Fibroblast of peridontal ligament (primary cell): ENCODE results near the gene WT1.

Experiments
- DNase-seq: peaks from one replicate; pipeline ENCODE4 v3.0.0-alpha.2; 2010; ENCODE audit errors: extremely low read depth

Gene WT1

DNA sequence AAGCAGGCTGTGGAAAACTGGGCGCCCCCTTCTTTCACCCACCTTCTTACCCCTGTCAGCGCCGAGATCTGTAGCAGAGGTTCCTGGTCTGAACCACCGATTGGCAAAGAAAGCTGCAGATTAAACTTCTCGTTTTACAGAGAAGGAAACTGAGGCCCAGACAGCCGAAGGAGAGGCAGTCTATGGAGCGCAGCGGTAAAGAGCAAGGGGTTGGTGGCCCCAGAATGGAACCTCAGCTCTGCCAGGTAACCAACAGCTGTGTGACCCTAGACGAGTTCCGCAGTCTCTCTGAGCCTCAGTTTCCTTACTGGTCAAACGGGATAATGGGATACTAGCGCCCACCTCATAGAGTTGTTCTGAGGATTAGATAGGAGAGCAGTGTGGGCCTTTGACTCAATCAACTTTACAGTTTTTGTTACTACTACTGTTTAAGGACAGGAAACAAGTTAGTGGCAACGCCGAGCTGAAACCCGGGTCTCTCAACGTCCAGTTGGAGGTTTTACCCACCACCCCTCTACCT, 3.1 kb upstream of the WT1 start:
- DNase-seq = no peak

DNA sequence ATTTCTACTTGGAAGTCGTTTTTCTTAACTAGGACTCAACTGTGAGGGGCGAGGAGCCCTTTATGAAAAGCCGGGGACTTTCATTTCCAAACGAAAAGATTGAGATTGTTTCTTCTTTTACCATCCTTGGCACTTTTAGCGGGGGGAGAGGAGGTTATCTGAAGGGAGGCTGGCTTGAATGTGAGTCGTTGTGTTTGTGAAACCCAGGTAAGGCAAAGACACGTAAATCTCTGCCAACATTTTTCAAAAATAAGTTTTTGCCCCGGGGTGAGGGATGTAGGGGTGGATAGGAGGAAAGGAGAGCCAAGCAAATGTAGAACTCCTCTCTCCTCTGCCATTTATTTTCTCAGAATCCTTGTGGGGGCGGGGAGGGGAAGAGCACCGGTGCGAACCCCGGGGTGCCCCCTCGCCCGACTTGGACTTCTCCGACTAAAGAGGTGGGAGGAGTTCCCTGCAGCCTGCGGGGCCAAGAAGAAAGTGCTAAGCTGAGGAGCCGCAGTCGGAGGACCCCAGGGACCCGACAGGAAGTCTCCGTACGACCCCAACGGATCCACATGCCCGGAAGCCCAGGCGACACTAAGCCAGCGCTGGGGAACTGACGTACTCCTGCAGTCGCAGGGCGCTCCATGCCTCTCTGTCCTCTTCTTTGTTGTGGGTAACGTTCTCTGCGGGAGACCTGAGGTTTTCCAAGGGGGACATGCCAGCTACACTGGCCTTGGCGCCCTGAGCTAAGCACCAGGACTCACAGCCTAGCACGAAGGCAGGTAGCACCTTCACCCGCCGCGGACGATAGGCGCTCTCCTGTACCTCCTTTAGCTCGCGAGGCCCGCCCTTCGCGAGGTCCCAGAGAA, 2.4 kb upstream of the WT1 start:
- no peak for DNase-seq

DNA sequence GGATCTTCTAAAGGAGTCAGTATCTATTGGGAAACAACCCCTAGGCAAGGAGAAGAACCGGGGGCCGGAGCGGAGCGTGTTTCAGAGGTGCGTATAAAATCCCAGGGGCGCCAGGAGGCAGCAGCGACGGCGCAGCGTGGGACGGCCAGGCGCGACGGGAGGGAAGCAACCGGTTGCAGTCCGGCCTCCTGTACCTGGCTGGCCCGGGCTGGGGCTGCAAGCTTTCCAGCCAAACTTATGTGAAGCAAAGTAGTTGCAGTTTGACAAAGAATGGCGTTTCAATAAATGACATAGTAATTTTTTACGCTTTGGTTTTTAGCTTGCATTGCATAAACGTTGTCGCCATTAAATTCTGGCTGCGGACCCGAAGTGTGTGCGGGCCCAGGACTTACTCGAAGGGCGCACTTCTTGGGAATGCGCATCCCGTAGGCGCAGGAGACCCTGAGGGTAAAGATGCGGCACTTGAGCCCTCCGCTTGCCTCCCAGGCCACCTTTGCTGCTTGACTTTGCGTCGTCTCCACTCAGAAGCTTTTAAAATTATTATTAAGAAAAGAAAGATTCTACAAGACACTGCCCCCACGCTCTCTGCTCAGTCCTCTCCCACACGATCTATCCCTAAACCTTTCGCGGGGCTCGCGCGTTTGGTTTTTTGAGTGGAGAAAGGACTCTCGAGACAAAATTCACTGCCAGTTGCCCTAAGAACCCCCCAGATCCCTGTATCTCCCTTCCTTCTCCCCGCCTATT, 1.6 kb upstream of the WT1 start:
- DNase-seq = no peak

DNA sequence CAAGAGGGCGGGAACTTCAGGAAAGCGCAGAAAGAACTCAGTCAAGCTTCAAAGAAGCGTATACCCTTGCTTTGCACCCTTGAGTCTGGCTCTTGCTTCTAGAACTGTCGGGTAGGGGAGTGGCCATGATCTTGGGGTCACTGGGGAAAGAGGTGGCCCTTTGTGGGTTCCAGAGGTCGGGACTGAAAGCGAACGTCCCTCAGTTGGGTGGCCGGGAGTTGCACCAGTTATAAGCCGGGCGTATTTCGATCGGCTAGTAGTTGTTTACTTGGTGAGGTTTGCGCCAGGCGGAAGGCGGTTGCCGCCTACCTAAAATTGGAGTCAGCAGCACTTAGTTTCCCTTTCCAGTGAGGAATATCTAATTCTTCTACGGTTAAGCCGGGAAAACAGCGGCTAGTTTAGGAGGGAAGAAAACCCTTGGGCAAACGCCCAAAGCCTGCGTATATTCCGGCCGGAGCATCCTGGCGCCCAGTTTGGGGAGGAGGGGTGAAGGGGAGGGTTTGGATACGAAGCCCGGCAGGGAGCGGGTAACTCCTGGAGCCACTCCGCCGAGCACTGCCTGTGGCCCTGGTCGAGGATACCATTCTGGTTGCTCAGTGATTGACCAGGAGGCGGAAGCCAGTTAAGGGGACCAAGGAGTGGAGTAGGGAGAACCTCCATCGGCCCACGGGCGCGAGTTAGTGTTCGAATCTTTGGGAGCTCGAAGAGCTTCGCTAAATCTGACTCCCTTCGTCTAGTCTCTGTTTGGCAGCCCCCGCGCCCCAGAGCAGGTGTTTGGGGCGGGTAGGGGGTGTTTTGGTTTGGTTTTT, 807 bp upstream of the WT1 start:
- DNase-seq = no peak

- DNase-seq = no peak
These were observed 223 bp downstream of the WT1 start for GRCh38 chr11:32435152-32435480.

DNA sequence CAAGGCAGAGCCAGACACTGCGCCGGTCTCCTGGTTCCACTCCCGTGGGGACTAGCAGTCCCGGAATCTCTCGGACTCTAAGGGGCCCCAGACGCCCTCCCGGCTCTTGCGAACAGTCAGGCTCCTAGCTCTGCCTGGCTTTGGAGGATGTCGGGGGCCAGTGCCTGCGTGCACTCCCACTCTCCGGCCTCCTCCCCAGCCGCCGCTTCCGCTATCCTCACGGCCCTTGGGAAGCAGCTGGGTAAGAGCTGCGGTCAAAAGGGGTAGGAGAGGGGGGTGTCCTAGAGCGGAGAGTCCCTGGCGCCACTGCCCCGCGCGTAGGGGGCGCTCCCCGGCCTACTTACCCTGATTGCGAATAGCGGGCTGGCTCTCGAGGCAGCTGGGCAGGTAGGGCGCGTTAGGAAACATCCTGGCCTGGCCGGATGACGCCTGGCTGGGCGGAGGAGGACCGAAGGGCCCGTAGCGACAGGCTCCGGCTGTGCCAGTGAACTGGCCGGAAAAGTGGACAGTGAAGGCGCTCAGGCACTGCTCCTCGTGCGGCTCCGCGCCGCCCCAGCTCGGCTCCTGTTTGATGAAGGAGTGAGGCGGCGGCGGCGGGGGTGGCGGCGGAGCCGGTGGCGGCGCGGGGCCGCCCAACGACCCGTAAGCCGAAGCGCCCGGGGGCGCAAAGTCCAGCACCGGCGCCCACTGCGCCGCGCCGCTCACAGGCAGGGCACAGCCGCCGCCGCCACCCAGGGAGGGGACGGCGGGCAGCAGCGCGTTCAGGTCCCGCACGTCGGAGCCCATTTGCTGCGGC, 785 bp downstream of the WT1 start:
- DNase-seq = no peak

DNA sequence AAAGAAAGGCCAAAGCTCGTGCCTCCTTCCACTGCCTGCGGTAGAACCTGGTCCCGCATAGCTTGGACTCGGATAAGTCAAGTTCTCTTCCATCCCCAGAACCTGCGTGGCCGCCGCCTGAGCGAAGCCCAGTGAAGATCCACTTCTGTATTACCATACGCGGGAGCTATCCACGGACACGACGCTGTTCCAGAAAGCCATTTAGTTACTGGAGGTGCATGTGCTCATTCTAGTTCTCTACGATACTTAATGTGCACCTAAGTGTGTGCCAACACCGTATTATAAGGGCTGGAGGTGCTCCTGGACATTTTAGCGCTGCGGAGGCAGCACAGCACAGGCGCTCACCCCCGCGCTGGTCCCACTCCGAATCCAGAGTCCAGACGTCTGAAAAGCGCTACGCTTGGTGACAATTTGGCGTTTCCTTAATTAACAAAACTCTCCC, 1.4 kb downstream of the WT1 start:
- DNase-seq = no peak

- DNase-seq = no peak
These were observed 2.0 kb downstream of the WT1 start for GRCh38 chr11:32433101-32433913.

DNA sequence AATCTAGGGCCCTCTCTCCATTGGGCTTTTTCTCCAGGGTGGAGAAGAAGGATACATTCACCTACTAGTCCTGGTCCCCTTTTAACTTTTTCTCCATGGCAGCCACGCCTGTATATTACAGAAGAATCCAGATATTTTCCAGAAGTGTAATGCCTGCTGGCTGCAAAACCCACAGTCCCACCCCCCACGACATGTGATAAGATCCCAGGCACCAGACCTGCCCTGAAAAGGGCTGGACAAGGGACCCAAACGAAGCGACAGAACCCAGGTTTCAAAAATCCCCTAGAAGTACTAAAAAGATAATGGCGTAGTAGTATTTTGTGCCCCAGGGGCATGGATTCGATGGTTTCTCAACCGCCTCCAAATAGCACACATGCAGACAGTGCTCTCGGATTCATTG, 2.8 kb downstream of the WT1 start:
- DNase-seq = no peak

DNA sequence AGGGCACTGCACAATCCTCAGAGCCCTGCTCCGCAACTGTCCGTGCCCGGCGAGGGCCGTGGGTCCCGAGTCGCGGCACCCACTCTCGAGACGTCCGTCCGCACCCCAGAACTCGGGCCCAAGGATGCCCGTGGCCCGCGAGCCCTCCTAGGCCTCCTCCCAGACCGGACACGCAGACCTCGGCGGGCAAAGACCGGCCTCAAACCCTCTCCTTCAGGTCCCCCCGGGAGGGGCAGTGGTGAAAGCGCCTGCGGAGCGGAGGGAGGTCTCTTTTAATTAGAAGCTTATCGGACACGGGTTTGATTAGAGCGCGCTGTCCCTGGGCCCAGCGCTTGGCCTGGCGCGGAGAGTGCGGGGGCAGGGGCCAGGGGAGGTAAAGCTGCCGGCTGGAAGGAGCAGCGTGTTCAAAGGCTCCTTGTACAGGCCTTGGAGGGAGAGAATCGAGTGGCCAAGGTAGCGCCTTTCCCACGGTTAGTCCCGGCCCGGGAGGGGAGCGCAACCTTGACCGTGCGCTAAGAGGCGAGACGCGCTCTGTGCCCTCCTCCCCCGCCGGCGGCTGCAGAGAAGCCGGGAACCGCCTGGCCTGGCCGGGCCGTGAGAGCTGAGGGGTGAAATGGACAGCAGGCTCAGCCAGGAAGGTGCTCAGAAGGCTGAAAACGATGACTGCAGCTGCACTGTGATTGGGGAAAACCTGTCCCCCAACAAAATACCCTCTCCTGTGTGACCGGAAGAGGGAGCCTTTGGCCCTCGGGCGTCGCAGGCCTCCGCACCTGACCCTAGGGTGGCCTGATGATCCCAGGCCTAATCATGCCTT, 4.6 kb downstream of the WT1 start:
- no peak for DNase-seq

DNA sequence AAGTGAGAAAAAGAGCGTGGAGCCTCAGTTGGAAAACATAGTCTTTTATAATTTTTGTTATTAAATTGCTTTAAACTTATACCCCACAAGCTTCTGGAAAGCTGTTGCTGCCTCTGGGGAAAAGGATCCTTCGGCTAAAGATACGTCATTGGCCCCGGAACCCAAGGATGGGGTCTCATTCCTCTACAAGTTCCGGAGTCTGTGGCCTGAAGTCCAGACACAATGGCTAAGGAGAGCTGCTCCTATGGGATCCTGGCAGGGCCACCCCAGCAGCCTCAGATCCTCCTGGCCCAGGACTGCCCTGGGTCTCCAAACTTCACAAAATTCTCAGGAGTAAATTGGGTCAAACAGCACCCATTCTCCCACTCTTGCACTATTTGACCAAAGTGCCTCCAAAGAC, 5.9 kb downstream of the WT1 start:
- no peak for DNase-seq

DNA sequence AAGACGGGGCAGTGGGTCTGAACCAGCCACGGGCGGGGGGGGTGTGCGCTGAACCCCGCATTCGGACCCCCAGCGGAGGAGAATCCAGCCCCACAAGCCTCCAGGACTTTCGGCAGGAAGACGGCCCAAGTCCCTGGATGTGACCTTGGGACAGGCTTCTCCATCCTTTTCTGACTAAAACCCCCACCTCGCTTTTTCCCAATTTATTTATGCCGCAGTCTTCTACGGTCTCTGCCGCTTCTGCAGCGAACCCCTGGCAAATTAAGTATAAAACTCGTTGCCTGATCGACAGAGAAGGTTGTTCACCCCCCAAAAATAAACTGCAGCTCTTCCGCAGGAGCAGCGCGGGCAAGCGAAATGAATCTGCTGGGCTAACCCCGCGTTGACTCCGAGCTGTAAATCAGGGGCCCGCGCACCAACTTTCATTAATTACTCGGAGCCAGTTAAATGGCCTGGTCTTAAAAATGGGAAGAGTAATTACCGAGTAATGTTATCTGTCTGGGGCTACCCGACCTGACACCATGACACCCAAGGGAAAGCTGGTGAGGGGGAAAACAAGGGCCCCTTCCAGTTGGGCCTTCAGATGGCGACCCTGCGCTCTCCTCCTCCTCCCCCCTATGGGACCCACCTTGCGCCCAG, 6.6 kb downstream of the WT1 start:
- DNase-seq = no peak

DNA sequence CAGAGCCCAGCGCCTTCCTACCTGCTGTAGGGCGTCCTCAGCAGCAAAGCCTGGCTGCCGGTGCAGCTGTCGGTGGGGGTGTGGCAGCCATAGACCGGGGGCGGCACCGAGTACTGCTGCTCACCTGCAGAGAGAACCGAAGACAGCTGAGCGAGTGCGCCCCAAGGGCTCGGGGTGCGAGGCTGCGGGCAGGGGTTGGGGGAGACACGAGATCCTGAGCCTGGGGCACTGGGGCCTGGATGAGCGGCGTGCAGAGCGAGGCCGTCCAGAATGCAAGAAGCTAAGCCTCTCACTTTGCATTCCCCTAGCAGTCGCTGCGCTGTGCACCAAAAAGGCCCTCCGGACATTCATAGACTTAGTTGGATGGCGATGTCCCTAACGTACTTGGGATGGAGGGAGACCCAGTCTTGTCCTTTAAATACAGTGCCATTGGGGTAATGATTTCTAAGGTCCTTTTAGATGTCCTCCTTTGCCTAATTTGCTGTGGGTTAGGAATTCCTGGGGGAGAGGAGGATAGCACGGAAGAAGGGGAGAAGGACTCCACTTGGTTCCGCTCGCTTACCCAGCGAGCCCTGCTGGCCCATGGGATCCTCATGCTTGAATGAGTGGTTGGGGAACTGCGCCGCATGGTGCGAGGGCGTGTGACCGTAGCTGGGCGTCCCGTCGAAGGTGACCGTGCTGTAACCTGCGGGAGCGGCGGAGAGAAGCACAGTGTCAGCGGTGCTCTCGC, 7.2 kb downstream of the WT1 start:
- DNase-seq = no peak

GRCh38 chr11:32427616-32427934, 7.8 kb downstream of the WT1 start:
- no peak for DNase-seq

DNA sequence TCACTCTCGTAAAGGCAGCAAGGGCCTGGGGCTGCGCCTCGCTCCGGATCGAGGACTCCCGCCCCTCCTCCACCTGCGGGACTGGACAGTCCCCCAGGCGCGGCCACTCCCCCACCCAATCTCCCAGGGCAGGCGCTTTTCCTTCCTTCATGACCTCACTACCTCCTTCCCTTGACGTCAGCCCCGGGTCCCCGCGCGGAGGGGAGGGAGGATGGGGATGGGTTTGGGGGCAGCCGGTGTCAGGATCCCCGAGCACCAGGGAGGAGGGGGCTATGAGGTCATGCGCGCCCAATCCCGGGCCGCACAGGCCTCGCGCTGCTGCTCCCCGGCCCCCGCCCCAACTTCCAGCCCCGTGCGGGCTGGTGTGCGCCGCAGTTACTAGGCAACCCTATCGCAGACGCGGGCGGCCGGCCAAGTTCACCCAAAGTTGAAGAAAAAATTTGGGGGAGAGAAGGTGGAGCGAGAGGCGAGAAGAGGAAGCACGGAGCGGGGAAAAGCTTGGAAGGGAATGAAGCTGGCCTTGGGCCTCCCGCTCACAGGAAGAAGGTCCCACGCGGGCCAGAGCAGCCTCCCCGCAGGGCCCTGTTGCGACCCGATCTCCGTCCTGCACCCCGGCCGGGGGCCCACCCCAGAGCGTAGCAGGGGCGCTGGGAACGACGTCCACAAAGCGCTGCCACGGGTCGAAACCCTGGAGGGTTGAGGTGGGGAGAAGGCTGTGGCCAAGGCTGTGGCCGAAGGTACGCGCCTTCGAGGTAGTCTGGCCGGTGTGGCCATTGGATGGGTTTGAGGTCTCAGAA, 8.3 kb downstream of the WT1 start:
- no peak for DNase-seq

DNA sequence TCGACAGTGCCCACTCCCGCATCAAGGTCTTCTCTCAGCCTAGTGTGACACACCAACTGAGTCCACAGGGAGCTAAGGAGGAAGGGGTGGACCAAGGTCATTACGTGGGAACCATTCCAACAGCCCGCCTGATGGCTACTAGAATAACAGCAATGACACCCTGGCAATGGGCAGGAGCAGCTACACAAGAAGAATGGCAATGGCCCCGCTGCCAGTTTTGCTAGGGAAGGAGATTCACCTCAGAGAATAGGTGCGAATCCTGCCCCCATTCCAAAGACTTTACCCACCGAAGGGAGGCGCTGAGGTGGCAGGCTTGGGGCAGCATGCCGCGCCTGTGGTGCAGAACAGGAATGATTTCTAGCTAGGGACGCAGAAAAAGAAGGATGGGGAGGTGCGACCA, 9.1 kb downstream of the WT1 start:
- DNase-seq = no peak

- no peak for DNase-seq
These were observed 9.6 kb downstream of the WT1 start for GRCh38 chr11:32425761-32426160.

GRCh38 chr11:32422545-32422944, 12.8 kb downstream of the WT1 start:
- DNase-seq = no peak
